IMR-90 (cell line): ENCODE results near the gene PPM1D. TPM values are rescaled to one million over a fixed set of nuclear protein-coding genes. Genes with fewer than 3 reads are reported as not detected.

Experiments used
- ATAC-seq: fragments of 200-7000 bp; cut with Tn5 transposase; 2 replicates; pipeline ENCODE4 v1.9.1; 2020; ENCODE audit warnings: low read depth, mild to moderate bottlenecking, moderate library complexity
- BruUV-seq: library from RNA; stranded (reverse); fragments of 400-500 nt; replicated peaks from 2 replicates; lab custom pipeline; 2021; lab: Mats Ljungman, UMichigan
- CTCF ChIA-PET: fragments of 300-600 bp; formaldehyde crosslinking; extraction: SDS; loops from one replicate; lab custom pipeline; 2021; ENCODE audit warnings: antibody characterized with exemption; lab: Yijun Ruan, JAX
- POLR2A ChIA-PET: fragments of 300-600 bp; sonication (Branson Sonifier 250); formaldehyde crosslinking; loops from one replicate; lab custom pipeline; 2022; ENCODE audit warnings: antibody characterized with exemption; ENCODE audit not compliant: unreplicated experiment; lab: Charles Lee
- DNase-seq: peaks from one replicate; pipeline ENCODE4 v3.0.0; 2013
- H2AFZ ChIP-seq: replicated peaks from 2 replicates; pipeline ENCODE3; 2013; ENCODE audit warnings: low read length, mild to moderate bottlenecking; ENCODE audit not compliant: poor library complexity
- H2AK5ac ChIP-seq: 2 replicates; pipeline ENCODE4 v1.6.1; 2013; ENCODE audit warnings: low read depth, low read length, inconsistent platforms
- H2AK9ac ChIP-seq: replicated peaks from 2 replicates; pipeline ENCODE3; 2013; ENCODE audit warnings: mild to moderate bottlenecking, low read depth, low read length, moderate library complexity; ENCODE audit not compliant: poor library complexity
- H2BK120ac ChIP-seq: 2 replicates; pipeline ENCODE4 v1.6.1; 2013; ENCODE audit warnings: low read depth, low read length, inconsistent platforms
- H2BK15ac ChIP-seq: 3 replicates; pipeline ENCODE4 v1.6.1; 2013; ENCODE audit warnings: low read depth, low read length, inconsistent platforms
- H2BK20ac ChIP-seq: 2 replicates; pipeline ENCODE4 v1.6.1; 2013; ENCODE audit warnings: low read depth, mild to moderate bottlenecking, inconsistent platforms, low read length, moderate library complexity
- H2BK5ac ChIP-seq: 2 replicates; pipeline ENCODE4 v1.6.1; 2013; ENCODE audit warnings: mild to moderate bottlenecking, low read depth, low read length, inconsistent platforms; ENCODE audit not compliant: poor library complexity, severe bottlenecking
- H3K14ac ChIP-seq: replicated peaks from 2 replicates; pipeline ENCODE4 v1.6.1; 2013; ENCODE audit warnings: low read depth, low read length, inconsistent platforms
- H3K18ac ChIP-seq: 2 replicates; pipeline ENCODE4 v1.6.1; 2013; ENCODE audit warnings: low read depth, low read length, control low read depth
- H3K23ac ChIP-seq: 2 replicates; pipeline ENCODE4 v1.6.1; 2013; ENCODE audit warnings: low read depth, low read length, inconsistent platforms
- H3K27ac ChIP-seq: 2 replicates; pipeline ENCODE4 v1.5.1; 2013; ENCODE audit warnings: mild to moderate bottlenecking, control low read depth, low read length; ENCODE audit not compliant: insufficient read depth
- H3K27me3 ChIP-seq: 2 replicates; pipeline ENCODE4 v1.6.1; 2013; ENCODE audit warnings: low read length; ENCODE audit not compliant: control insufficient read depth, insufficient read depth
- H3K36me3 ChIP-seq: 2 replicates; pipeline ENCODE4 v1.6.1; 2013; ENCODE audit warnings: low read length, mixed read lengths; ENCODE audit not compliant: control insufficient read depth, insufficient read depth
- H3K4ac ChIP-seq: 2 replicates; pipeline ENCODE4 v1.6.1; 2013; ENCODE audit warnings: low read depth, low read length, inconsistent platforms
- H3K4me1 ChIP-seq: 2 replicates; pipeline ENCODE4 v1.6.1; 2013; ENCODE audit warnings: low read length, mixed read lengths; ENCODE audit not compliant: control insufficient read depth, insufficient read depth
- H3K4me2 ChIP-seq: 2 replicates; pipeline ENCODE4 v1.6.1; 2013; ENCODE audit warnings: low read depth, mild to moderate bottlenecking, control low read depth, low read length, moderate library complexity
- H3K4me3 ChIP-seq: 2 replicates; pipeline ENCODE4 v1.5.1; 2013; ENCODE audit warnings: low read depth, mild to moderate bottlenecking, control low read depth, low read length, moderate library complexity; ENCODE audit not compliant: insufficient read depth
- H3K56ac ChIP-seq: 2 replicates; pipeline ENCODE4 v1.6.1; 2013; ENCODE audit warnings: low read length, inconsistent platforms; ENCODE audit not compliant: insufficient read depth; ENCODE audit errors: extremely low read depth
- H3K79me1 ChIP-seq, 2 experiments: 2 replicates each; pipeline ENCODE4 v1.6.1; 2013; ENCODE audit warnings: low read length in 2 of 2, inconsistent platforms in 1 of 2, low read depth in 1 of 2
- H3K9ac ChIP-seq: 2 replicates; pipeline ENCODE4 v1.6.1; 2013; ENCODE audit warnings: low read depth, low read length, control low read depth
- H3K9me1 ChIP-seq: 2 replicates; pipeline ENCODE4 v1.6.1; 2013; ENCODE audit warnings: low read length, inconsistent platforms; ENCODE audit not compliant: insufficient read depth
- H3K9me3 ChIP-seq: 2 replicates; pipeline ENCODE4 v1.6.1; 2013; ENCODE audit warnings: low read length; ENCODE audit not compliant: control insufficient read depth, insufficient read depth
- H4K20me1 ChIP-seq: 2 replicates; pipeline ENCODE4 v1.6.1; 2013; ENCODE audit warnings: low read length, inconsistent platforms; ENCODE audit not compliant: insufficient read depth
- H4K5ac ChIP-seq: 2 replicates; pipeline ENCODE4 v1.6.1; 2013; ENCODE audit warnings: mild to moderate bottlenecking, low read depth, low read length, control low read depth
- H4K8ac ChIP-seq, 2 experiments: 2 replicates each; pipeline ENCODE4 v1.6.1; 2013; ENCODE audit warnings: low read depth in 2 of 2, low read length in 2 of 2, control low read depth in 1 of 2, inconsistent platforms in 1 of 2
- H4K91ac ChIP-seq: 2 replicates; pipeline ENCODE4 v1.6.1; 2013; ENCODE audit warnings: low read depth, low read length, inconsistent platforms; ENCODE audit not compliant: insufficient read depth
- BHLHE40 ChIP-seq: fragments of 150-350 bp; IDR thresholded peaks from 2 replicates; pipeline ENCODE4 v1.6.1; 2016; ENCODE audit warnings: mild to moderate bottlenecking, low read depth, low read length
- CEBPB ChIP-seq: IDR thresholded peaks from 2 replicates; pipeline ENCODE4 v1.6.1; 2012; ENCODE audit warnings: low read depth, low read length, improper control_type of control experiment
- CHD1 ChIP-seq: IDR thresholded peaks from 2 replicates; pipeline ENCODE4 v1.6.1; 2012; ENCODE audit warnings: low read depth, low read length, improper control_type of control experiment
- CTCF ChIP-seq: conservative IDR thresholded peaks from 2 replicates; pipeline ENCODE4 v1.5.1; 2012; ENCODE audit warnings: mild to moderate bottlenecking, low read depth, low read length, improper control_type of control experiment
- ELK1 ChIP-seq: fragments of 150-350 bp; IDR thresholded peaks from 2 replicates; pipeline ENCODE4 v1.6.1; 2016; ENCODE audit warnings: low read depth, mild to moderate bottlenecking, low read length, moderate library complexity, borderline replicate concordance
- FOS ChIP-seq: fragments of 150-350 bp; IDR thresholded peaks from 2 replicates; pipeline ENCODE4 v1.6.1; 2016; ENCODE audit warnings: low read depth, low read length
- MAZ ChIP-seq: IDR thresholded peaks from 2 replicates; pipeline ENCODE4 v1.6.1; 2012; ENCODE audit warnings: low read depth, mild to moderate bottlenecking, low read length, improper control_type of control experiment, moderate library complexity, borderline replicate concordance
- MXI1 ChIP-seq: IDR thresholded peaks from 2 replicates; pipeline ENCODE4 v1.6.1; 2012; ENCODE audit warnings: low read depth, mild to moderate bottlenecking, low read length, moderate library complexity, borderline replicate concordance
- NFE2L2 ChIP-seq: fragments of 150-350 bp; IDR thresholded peaks from 2 replicates; pipeline ENCODE4 v1.6.1; 2016; ENCODE audit warnings: low read depth, mild to moderate bottlenecking, low read length
- POLR2A ChIP-seq: IDR thresholded peaks from 2 replicates; pipeline ENCODE4 v1.6.1; 2012; ENCODE audit warnings: mild to moderate bottlenecking, low read depth, low read length
- RAD21 ChIP-seq: IDR thresholded peaks from 2 replicates; pipeline ENCODE4 v1.6.1; 2012; ENCODE audit warnings: low read length, improper control_type of control experiment
- RCOR1 ChIP-seq: IDR thresholded peaks from 2 replicates; pipeline ENCODE4 v1.6.1; 2012; ENCODE audit warnings: mild to moderate bottlenecking, low read length, improper control_type of control experiment; ENCODE audit not compliant: insufficient replicate concordance
- RFX5 ChIP-seq: IDR thresholded peaks from 2 replicates; pipeline ENCODE4 v1.8.0; 2012; ENCODE audit warnings: low read depth, mild to moderate bottlenecking, low read length, moderate library complexity
- SMC3 ChIP-seq: fragments of 150-350 bp; IDR thresholded peaks from 2 replicates; pipeline ENCODE4 v1.6.1; 2016; ENCODE audit warnings: low read depth, mild to moderate bottlenecking, antibody characterized with exemption, low read length, moderate library complexity
- WGBS, 2 experiments: methylation state at CpG; one replicate each; pipeline versions ENCODE4 v1.1.5 to v1.1.7; 2013; ENCODE audit warnings: missing lambda C conversion rate in 2 of 2; ENCODE audit not compliant: insufficient read length in 1 of 2; ENCODE audit errors: extremely low coverage in 2 of 2; 5-methylcytosine and 5-hydroxymethylcytosine counted together
- dilution Hi-C: fragments of 300-500 bp; cut with HindIII; formaldehyde crosslinking; loops from one replicate; pipeline ENCODE4 v1.14.3; 2018; ENCODE audit warnings: low sequenced_read_pairs; ENCODE audit not compliant: unreplicated experiment
- in situ Hi-C: fragments of 300-500 bp; cut with MboI; formaldehyde crosslinking; loops from 3 replicates; pipeline ENCODE4 v1.14.3; 2019; ENCODE audit warnings: low sequenced_read_pairs, inconsistent platforms, mixed read lengths
- intact Hi-C: fragments of 100-400 bp; cut with micrococcal nuclease; formaldehyde crosslinking; loops from 2 replicates; pipeline ENCODE4 v1.10.0; 2022
- polyA plus RNA-seq, 3 experiments: library from polyadenylated mRNA; depleted of rRNA; stranded (reverse); fragments of >200 nt; gene quantifications; 2 replicates each; pipeline ENCODE4 v1.2.3, GENCODE V29; 2012; ENCODE audit warnings: low replicate concordance in 1 of 3
- total RNA-seq: library from RNA; depleted of rRNA; stranded (reverse); fragments of >200 nt; gene quantifications from 2 replicates; pipeline ENCODE4 v1.2.3, GENCODE V29; 2012
- TF ChIP-seq, protein P1 (sequence below): fragments of 150-350 bp; IDR thresholded peaks from 2 replicates; pipeline ENCODE4 v1.6.1; 2017; ENCODE audit warnings: mild to moderate bottlenecking, antibody characterized with exemption, low read length, low read depth

Gene PPM1D
- total and polyA plus RNA-seq, 2 of the 4 experiments (the other 2 are of a cell fraction): 5.5 to 16.1 TPM

- no peaks in the 10 kb centered on the region for H3K9me3 ChIP-seq
- peak overlapping the region; percentile 73; the same call in 1 of the 2 replicates for H2BK20ac ChIP-seq
- H3K56ac ChIP-seq: no peak overlapping the region
- no TSS peak for BruUV-seq
- peak; percentile 61 for DNase-seq
- POLR2A ChIA-PET: no interaction called here
- peaks cover 31 to 61% of the 10 kb centered on the region in 2 experiments for H3K79me1 ChIP-seq
- peak overlapping the region in 1 of 2 experiments; percentile 72; a peak in 1 of 4 replicates for H4K8ac ChIP-seq
- dilution Hi-C loops (no loop called here), intact Hi-C loops (no loop called here), in situ Hi-C loops (no loop called here)
- H3K9ac ChIP-seq: no peak overlapping the region
- peak overlapping the region; percentile 71; the same call in 1 of the 2 replicates for H3K18ac ChIP-seq
- peak overlapping the region; percentile 79; the same call in 1 of the 2 replicates for H3K4ac ChIP-seq
- peaks cover 4% of the 10 kb centered on the region; the same call in 1 of the 2 replicates for H3K36me3 ChIP-seq
- no peak overlapping the region for H4K91ac ChIP-seq
- H3K9me1 ChIP-seq: peaks cover 13% of the 10 kb centered on the region
- WGBS, 2 experiments: no CpG with 5 or more reads among the region's 3 CpGs
- no peak overlapping the region for H2BK15ac ChIP-seq
- no peak overlapping the region for H2AK9ac ChIP-seq
- 0 out of 2 replicates have a peak overlapping the region, but pooled peaks have one; percentile 11 for H3K4me3 ChIP-seq
- H2AK5ac ChIP-seq: no peak overlapping the region
- H3K14ac ChIP-seq: peak overlapping the region; percentile 69; the same call in 1 of the 2 replicates
- H3K27ac ChIP-seq: no peak overlapping the region
- CTCF ChIA-PET: no interaction called here
- H3K23ac ChIP-seq: peak overlapping the region; percentile 29; the same call in 1 of the 2 replicates
- H2BK120ac ChIP-seq: peak overlapping the region; percentile 91
- H2AFZ ChIP-seq: no peak overlapping the region
- H3K4me2 ChIP-seq: peak overlapping the region; percentile 90
- no peaks in the 10 kb centered on the region for H3K27me3 ChIP-seq
- peak overlapping the region; percentile 92; the same call in 1 of the 2 replicates for H4K5ac ChIP-seq
- ATAC-seq: peak; percentile 79
- H3K4me1 ChIP-seq: peaks cover 13% of the 10 kb centered on the region
- H2BK5ac ChIP-seq: peak overlapping the region; percentile 76
- peaks cover 34% of the 10 kb centered on the region for H4K20me1 ChIP-seq
- TF ChIP-seq CEBPB (no peak), MAZ (no peak), RFX5 (no peak), RCOR1 (no peak), RAD21 (no peak), POLR2A (no peak), ELK1 (no peak), NFE2L2 (no peak), CHD1 (no peak), MXI1 (no peak), SMC3 (no peak), BHLHE40 (no peak), FOS (no peak), CTCF (no peak)
- TF ChIP-seq, protein P1, sequence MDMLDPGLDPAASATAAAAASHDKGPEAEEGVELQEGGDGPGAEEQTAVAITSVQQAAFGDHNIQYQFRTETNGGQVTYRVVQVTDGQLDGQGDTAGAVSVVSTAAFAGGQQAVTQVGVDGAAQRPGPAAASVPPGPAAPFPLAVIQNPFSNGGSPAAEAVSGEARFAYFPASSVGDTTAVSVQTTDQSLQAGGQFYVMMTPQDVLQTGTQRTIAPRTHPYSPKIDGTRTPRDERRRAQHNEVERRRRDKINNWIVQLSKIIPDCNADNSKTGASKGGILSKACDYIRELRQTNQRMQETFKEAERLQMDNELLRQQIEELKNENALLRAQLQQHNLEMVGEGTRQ: no peak
These were observed 19.0 kb downstream of the PPM1D start for GRCh38 chr17:60618854-60619526.
